CD4-positive, alpha-beta T cell treated with Interleukin-2 at 100 ng/mL for 4 hours (primary cell): ENCODE results near the gene MCUR1.
"Not testable (repeated sequence)": the region's sequence is repeated elsewhere in the genome, so short reads cannot be mapped to it uniquely, and the experiment has no call there.

ENCODE experiments used
- DNase-seq: peaks from one replicate; pipeline ENCODE4 v3.0.0-alpha.2; 2020; ENCODE audit warnings: low spot score

The MCUR1 gene

DNA sequence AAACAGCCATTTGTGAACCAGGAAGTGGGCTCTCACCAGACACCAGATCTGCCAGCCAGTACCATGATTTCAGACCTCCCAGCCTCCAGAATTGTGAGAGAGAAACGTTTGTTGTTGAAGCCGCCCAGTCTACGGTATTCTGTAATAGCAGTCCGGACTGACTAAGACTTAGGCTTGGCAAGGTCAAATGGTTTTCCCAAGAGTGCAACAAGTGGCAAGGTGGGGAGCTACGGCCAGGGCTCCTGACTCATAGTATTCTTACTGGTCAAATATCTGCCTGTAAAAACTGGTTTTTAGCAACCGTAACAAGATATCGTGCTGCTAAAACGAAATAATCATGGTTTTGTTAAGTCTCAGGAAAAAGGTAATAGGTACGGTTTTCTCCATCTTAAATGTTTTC, 37.8 kb downstream of the MCUR1 start:
- no peak for DNase-seq

GRCh38 chr6:13775466-13775865, 38.9 kb downstream of the MCUR1 start:
- DNase-seq: not testable (repeated sequence)

- DNase-seq: not testable (repeated sequence)
These were observed 41.9 kb downstream of the MCUR1 start for GRCh38 chr6:13772358-13773030.

- no peak for DNase-seq
These were observed 44.7 kb downstream of the MCUR1 start for GRCh38 chr6:13769655-13770053.

DNA sequence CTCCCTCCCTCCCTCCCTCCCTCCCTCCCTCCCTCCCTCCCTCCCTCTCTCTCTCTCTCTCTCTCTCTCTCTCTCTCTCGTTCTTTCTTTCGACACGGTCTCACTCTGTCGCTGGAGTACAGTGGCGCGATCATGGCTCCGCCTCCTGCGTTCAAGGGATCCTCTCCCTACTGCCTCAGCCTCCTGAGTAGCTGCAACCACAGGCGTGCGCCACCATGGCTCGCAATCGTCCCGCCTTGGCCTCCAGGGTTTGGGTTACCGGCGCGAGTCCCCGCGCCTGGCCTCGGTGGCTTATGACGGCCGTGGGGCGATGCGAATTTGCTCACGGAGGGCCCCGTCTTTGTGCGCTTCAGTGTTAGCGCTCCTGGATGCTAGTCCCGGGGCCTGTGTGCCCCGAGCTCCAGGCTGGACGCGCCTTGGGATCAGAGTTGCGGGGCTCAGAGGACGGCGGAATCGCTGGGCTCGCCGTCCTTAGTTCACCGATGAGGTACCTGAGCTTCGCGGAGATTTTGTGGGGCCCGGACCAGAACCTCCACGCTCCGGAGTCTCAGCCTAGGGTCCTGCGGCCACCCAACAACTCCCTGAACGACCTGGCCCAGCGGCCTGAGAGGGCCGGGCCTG, 45.2 kb downstream of the MCUR1 start:
- DNase-seq: no peak

GRCh38 chr6:13767121-13767808, 47.1 kb downstream of the MCUR1 start:
- DNase-seq: peak; percentile 47

DNA sequence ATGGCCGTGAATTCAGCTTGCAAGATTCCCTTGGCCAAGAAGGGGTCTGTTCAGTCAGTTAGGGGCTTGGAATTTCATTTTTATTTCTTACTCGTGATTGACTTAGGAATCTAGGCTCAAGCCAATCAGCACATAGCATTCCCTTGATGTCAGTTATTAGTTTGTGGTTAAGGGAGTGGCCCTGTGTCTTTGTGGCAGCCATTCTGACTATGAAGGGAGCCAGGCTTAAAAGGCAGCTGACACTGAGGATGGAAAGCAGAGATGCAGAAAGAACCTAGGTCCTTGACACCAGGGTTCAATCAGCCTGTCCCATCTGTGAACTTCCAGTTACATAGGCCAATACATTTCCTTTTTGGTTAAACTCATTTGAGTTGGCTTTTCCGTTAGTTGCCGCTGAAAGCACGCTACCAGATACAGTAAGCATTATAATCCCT, 48.1 kb downstream of the MCUR1 start:
- no peak for DNase-seq

DNA sequence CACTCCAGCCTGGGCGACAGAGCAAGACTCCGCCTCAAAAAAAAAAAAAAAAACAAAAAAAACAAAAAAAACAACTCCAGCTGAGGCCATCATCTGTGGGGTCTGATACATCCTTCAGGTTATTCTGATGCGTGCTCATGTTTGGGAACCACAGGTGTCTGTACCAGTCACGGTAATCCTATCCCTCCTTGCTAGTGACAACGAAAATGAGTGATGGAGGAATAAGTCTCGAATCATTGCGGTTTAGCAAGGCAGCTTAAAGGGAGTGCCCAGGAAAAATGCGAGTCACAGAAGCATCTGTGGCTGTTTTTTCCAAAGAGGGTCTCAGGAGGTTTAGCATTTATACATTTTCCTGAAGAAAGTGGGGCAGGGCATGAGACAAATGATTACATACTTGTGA, 48.8 kb downstream of the MCUR1 start:
- DNase-seq: no peak

DNA sequence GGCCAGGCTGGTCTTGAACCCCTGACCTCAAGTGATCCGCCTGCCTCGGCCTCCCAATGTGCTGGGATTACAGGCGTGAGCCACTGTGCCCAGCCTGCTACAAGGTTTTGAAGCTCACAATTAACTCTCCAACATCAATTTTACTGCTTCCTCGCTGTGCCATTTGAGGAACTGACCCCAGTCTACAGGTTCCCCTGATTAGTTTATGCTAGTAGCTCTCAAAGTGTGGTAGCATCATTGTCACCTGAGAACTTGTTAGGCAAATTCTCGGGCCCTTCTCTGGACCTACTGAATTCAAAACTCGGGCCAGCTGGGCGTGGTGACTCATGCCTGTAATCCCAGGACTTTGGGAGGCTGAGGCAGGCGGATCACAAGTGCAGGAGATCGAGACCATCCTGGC, 49.4 kb downstream of the MCUR1 start:
- DNase-seq: no peak

- no peak for DNase-seq
These were observed 50.5 kb downstream of the MCUR1 start for GRCh38 chr6:13763740-13764381.

DNA sequence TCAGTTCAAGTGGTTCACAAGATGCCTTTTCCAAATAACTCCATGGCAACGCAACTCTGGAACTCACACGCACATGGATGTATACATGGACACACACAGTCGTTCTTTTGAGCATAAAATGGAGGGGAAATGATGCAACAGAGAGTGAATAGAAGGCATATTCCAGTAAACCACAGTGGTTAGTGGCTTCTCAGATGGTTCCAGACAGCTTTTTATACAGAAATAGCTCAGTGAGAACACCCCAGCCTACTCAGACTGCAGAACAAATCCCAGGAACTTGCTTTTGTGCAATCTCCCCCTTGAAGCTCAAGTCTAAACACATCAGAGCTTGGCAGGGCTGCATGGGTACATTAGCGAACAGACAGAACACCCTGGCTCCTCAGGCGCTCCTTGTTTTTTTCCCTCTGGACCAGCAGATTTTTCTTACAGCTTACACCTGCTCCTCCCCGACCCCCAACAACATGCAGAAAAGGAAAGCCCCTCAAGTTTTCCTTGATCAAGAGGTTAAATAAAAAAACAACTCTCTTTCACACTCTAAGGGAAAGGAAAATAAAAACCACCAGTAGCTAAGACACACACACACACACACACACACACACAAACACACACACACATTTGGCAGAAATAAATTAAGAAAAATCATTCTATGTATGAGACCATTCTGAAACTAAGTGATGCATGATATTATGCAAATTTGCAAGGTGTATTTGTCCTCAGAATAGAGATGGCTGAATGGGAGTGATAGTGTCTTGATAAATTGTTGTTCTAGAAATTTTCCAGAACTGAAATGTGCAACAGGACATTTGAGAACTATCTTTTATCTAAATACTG, 51.5 kb downstream of the MCUR1 start:
- peak; percentile 40 for DNase-seq

- DNase-seq: no peak
These were observed 52.9 kb downstream of the MCUR1 start for GRCh38 chr6:13761361-13762036.

GRCh38 chr6:13760307-13761304, 53.8 kb downstream of the MCUR1 start:
- DNase-seq: no peak

- no peak for DNase-seq
These were observed 55.3 kb downstream of the MCUR1 start for GRCh38 chr6:13759025-13759424.

DNA sequence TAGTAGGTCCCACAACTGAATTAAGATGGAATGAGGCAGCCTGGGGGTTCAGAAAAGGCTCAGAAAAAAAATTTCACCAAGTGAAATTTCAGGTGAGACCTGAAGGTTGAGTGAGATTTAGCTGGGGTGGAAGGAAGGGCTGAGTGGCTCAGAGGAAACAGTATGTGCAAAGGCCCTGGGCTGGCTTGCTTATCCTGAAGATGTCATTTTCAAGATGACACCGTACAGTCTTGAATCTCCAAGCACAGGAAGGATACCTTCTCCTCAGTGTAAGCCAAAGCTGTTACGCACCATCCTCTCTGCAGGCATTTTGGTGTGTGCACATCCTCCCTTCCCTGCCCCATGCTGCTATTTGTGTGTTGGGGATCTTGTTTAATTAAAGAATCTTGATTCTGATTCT, 59.7 kb downstream of the MCUR1 start:
- DNase-seq: no peak

GRCh38 chr6:13743736-13744127, 70.6 kb downstream of the MCUR1 start:
- DNase-seq: no peak

GRCh38 chr6:13742961-13743735, 71.2 kb downstream of the MCUR1 start:
- no peak for DNase-seq

- no peak for DNase-seq
These were observed 73.0 kb downstream of the MCUR1 start for GRCh38 chr6:13741365-13741764.
